HepG2 (cell line): ENCODE measurements around the gene DYNLL2. TPM values are rescaled to one million over a fixed set of nuclear protein-coding genes. Genes with fewer than 3 reads are reported as not detected.

Experiments
- ATAC-seq: fragments of 200-7000 bp; cut with Tn5 transposase; 3 replicates; pipeline ENCODE4 v1.9.1; 2020; ENCODE audit warnings: mild to moderate bottlenecking, moderate library complexity
- BruUV-seq: library from RNA; stranded (reverse); fragments of 400-500 nt; replicated peaks from 2 replicates; lab custom pipeline; 2021; lab: Mats Ljungman, UMichigan
- CTCF ChIA-PET: fragments of 300-600 bp; formaldehyde crosslinking; extraction: SDS; loops from one replicate; lab custom pipeline; 2021; ENCODE audit warnings: low total read pairs, inconsistent platforms, low intra/inter-chr PET ratio; lab: Yijun Ruan, JAX
- POLR2A ChIA-PET: fragments of 350-600 bp; sonication (Branson Sonifier 250); formaldehyde crosslinking; loops from one replicate; lab custom pipeline; 2020; ENCODE audit warnings: antibody characterized with exemption, inconsistent platforms; lab: Yijun Ruan, JAX
- DNase-seq: peaks from one replicate; pipeline ENCODE4 v3.0.0-alpha.2; 2015; ENCODE audit warnings: low spot score
- FAIRE-seq: peaks from 3 replicates; lab custom pipeline; 2011; peaks lifted over from hg19 to GRCh38; lab: Jason Lieb, UNC
- H2AFZ ChIP-seq: one replicate; pipeline ENCODE4 v1.6.1; 2011; ENCODE audit warnings: low read length, inconsistent platforms
- H3K27ac ChIP-seq: fragments of 300-600 bp; 3 replicates; pipeline ENCODE4 v1.8.0; 2011; ENCODE audit warnings: mixed run types, mild to moderate bottlenecking, mixed read lengths, low read length, inconsistent platforms; ENCODE audit not compliant: insufficient read depth; ENCODE audit errors: extremely low read length
- H3K27me3 ChIP-seq, 2 experiments: fragments of 200-600 bp in 1 of 2; 2 replicates in 1 of 2; 3 replicates in 1 of 2; pipeline versions ENCODE4 v1.6.0 to v1.8.0; 2011; ENCODE audit warnings: low read length in 2 of 2, mild to moderate bottlenecking in 2 of 2, moderate library complexity in 2 of 2, inconsistent platforms in 1 of 2; ENCODE audit not compliant: insufficient read depth in 2 of 2, control insufficient read depth in 1 of 2
- H3K36me3 ChIP-seq, 2 experiments: fragments of 200-600 bp in 1 of 2; replicated peaks in 1 of 2; 2 replicates in 1 of 2; 3 replicates in 1 of 2; pipeline versions ENCODE4 v1.5.1 to v1.8.0; 2011; ENCODE audit warnings: low read length in 2 of 2, inconsistent platforms in 1 of 2; ENCODE audit not compliant: insufficient read depth in 2 of 2, control insufficient read depth in 1 of 2
- H3K4me1 ChIP-seq: 2 replicates; pipeline ENCODE4 v1.5.1; 2012; ENCODE audit warnings: low read length, inconsistent platforms; ENCODE audit not compliant: insufficient read depth
- H3K4me2 ChIP-seq: 2 replicates; pipeline ENCODE4 v1.6.0; 2011; ENCODE audit warnings: low read depth, low read length, inconsistent platforms
- H3K4me3 ChIP-seq, 3 experiments: fragments of 200-600 bp in 1 of 3; sonication (generic), shearing (Covaris generic) in 1 of 3; replicated peaks in 1 of 3; 2 replicates each; pipeline ENCODE4 v1.5.1; 2011 to 2016; ENCODE audit warnings: low read length in 3 of 3, inconsistent platforms in 2 of 3, low read depth in 2 of 3, mild to moderate bottlenecking in 2 of 3, control low read depth in 1 of 3, mixed read lengths in 1 of 3; ENCODE audit not compliant: insufficient read depth in 1 of 3
- H3K79me2 ChIP-seq: one replicate; pipeline ENCODE4 v1.6.1; 2011; ENCODE audit warnings: low read length, inconsistent platforms; ENCODE audit not compliant: insufficient read depth
- H3K9ac ChIP-seq: 2 replicates; pipeline ENCODE4 v1.6.0; 2011; ENCODE audit warnings: mild to moderate bottlenecking, low read depth, low read length, inconsistent platforms; ENCODE audit not compliant: insufficient read depth
- H3K9me3 ChIP-seq: 2 replicates; pipeline ENCODE4 v1.5.1; 2012; ENCODE audit warnings: mild to moderate bottlenecking, low read length
- H4K20me1 ChIP-seq: 2 replicates; pipeline ENCODE4 v1.6.0; 2011; ENCODE audit warnings: inconsistent platforms, mild to moderate bottlenecking, low read length, moderate library complexity; ENCODE audit not compliant: insufficient read depth
- ATF7 ChIP-seq, 2 experiments: fragments of 450-650 bp in 1 of 2; sonication (generic) in 1 of 2; formaldehyde crosslinking in 1 of 2; IDR thresholded peaks; 2 replicates each; pipeline versions ENCODE4 v1.4.0 to v1.6.1; 2016 to 2020; ENCODE audit warnings: antibody characterized with exemption in 1 of 2, mild to moderate bottlenecking in 1 of 2, missing genetic modification reagents in 1 of 2
- CREB1 ChIP-seq, 2 experiments: fragments of 450-650 bp in 1 of 2; IDR thresholded peaks; 2 replicates each; pipeline ENCODE4 v1.6.1; 2016 to 2017; ENCODE audit warnings: control low read depth in 1 of 2, mild to moderate bottlenecking in 1 of 2, missing compliant biosample characterization in 1 of 2, missing genetic modification characterization in 1 of 2
- HDAC1 ChIP-seq: sonication (generic); formaldehyde crosslinking; IDR thresholded peaks from 2 replicates; pipeline ENCODE4 v1.5.1; 2020; ENCODE audit warnings: mild to moderate bottlenecking, missing genetic modification reagents
- THYN1 ChIP-seq: sonication (generic); formaldehyde crosslinking; IDR thresholded peaks from 2 replicates; pipeline ENCODE4 v1.8.1; 2023; ENCODE audit warnings: low read depth, mild to moderate bottlenecking, moderate library complexity, missing genetic modification reagents, borderline replicate concordance
- ZSCAN12 ChIP-seq: sonication (generic); formaldehyde crosslinking; IDR thresholded peaks from 2 replicates; pipeline ENCODE4 v1.9.0; 2021; ENCODE audit warnings: mild to moderate bottlenecking, missing genetic modification reagents
- WGBS: methylation state at CpG from one replicate; pipeline ENCODE4 v1.1.6; 2017; ENCODE audit warnings: low lambda C conversion rate; 5-methylcytosine and 5-hydroxymethylcytosine counted together
- in situ Hi-C: cut with HindIII; loops from 2 replicates; pipeline ENCODE4 v1.10.0; 2017; ENCODE audit warnings: low pct_unique_long_range_greater_than_20kb; ENCODE audit not compliant: extremely low pct_ligation_motif_present
- intact Hi-C: fragments of 100-400 bp; cut with micrococcal nuclease; formaldehyde crosslinking; loops from one replicate; pipeline ENCODE4 v1.10.0; 2022; ENCODE audit not compliant: unreplicated experiment
- polyA plus RNA-seq, 8 experiments: library from polyadenylated mRNA; depleted of rRNA in 3 of 8; stranded (reverse) in 7 of 8; unstranded in 1 of 8; fragments of >200 nt; fragmentation: Illumina TruSeq in 4 of 8; extraction: Trizol in 4 of 8; gene quantifications; 2 replicates each; pipeline versions ENCODE4 v1.2.1 to v1.2.3, GENCODE V29; 2011 to 2016; ENCODE audit warnings: low read depth in 4 of 8, missing spikeins in 1 of 8, mixed read lengths in 1 of 8; ENCODE audit not compliant: insufficient read depth in 1 of 8
- total RNA-seq, 5 experiments: library from RNA; depleted of rRNA; stranded (reverse); fragments of >200 nt; fragmentation: Illumina TruSeq; extraction: Trizol; gene quantifications; 2 replicates each; pipeline ENCODE4 v1.2.3, GENCODE V29; 2016; ENCODE audit warnings: low read depth in 1 of 5
- TF ChIP-seq, protein P1 (sequence below): sonication (generic); formaldehyde crosslinking; IDR thresholded peaks from 2 replicates; pipeline ENCODE4 v1.4.0; 2020; ENCODE audit warnings: missing genetic modification reagents, borderline replicate concordance
- TF ChIP-seq, protein P2 (sequence below): sonication (generic); formaldehyde crosslinking; IDR thresholded peaks from 2 replicates; pipeline ENCODE4 v1.4.0; 2020; ENCODE audit warnings: missing genetic modification reagents

Gene DYNLL2
- total and polyA plus RNA-seq, 2 of the 13 experiments (the other 11 are each of a cell fraction or from before 2014, with no cell fraction given) = 9.5 to 29.0 TPM

DNA sequence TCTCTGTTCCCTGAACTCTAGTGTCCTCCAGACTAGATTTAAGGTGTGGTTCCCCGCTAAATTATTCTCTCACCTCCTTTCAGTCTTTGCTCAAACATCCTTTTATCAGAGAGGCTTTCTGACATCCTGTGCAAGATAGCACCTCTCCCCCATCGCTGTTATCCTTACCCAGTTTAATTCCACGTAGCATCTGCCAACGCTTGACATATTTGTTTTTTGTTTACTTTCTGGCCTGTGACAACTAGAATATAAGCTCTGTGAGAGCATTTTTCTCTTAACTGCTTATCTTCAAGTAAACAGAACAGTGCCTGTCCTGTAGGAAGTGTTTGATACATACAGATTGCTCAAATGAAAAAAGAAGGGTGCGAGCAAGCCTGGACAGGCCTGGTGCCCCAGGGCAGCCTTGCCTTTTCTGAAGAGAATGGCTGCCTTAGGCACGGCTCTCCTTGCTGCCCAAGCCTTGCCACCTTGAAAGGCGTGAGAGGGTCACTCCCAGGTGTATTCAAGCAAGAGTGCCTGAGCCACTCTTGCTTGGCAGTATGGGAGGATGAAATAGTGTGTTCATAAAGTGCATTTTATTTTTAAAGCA is 9.7 kb downstream of the DYNLL2 start (continued):
- TF ChIP-seq, protein P1, sequence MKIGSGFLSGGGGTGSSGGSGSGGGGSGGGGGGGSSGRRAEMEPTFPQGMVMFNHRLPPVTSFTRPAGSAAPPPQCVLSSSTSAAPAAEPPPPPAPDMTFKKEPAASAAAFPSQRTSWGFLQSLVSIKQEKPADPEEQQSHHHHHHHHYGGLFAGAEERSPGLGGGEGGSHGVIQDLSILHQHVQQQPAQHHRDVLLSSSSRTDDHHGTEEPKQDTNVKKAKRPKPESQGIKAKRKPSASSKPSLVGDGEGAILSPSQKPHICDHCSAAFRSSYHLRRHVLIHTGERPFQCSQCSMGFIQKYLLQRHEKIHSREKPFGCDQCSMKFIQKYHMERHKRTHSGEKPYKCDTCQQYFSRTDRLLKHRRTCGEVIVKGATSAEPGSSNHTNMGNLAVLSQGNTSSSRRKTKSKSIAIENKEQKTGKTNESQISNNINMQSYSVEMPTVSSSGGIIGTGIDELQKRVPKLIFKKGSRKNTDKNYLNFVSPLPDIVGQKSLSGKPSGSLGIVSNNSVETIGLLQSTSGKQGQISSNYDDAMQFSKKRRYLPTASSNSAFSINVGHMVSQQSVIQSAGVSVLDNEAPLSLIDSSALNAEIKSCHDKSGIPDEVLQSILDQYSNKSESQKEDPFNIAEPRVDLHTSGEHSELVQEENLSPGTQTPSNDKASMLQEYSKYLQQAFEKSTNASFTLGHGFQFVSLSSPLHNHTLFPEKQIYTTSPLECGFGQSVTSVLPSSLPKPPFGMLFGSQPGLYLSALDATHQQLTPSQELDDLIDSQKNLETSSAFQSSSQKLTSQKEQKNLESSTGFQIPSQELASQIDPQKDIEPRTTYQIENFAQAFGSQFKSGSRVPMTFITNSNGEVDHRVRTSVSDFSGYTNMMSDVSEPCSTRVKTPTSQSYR (CRISPR knock-in tag) = no peak

DNA sequence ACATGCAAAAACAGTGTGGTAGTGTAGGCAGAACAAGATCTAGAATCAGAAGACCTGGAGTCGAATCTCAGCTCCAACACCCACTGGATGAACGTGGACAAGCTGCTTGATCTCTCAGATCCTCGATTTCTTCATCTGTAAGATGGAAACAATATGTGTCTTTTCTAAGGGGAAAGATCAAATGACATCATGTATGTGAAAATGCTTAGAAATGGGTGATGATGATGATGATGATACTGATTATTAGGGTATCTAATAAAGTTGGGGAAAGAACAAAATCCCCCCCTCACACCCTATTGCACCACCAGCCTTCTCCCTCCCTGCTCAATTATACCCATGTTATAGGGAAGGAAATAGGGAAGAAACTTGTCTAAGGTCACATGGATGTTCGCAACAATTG is 10.9 kb downstream of the DYNLL2 start:
- Histone ChIP-seq H3K36me3 (peaks cover 12 to 35% of the 10 kb centered on the region in 2 experiments), H4K20me1 (peaks cover 3% of the 10 kb centered on the region), H3K79me2 (peaks cover 5% of the 10 kb centered on the region), H2AFZ (no peak overlapping the region), H3K27me3 (no peaks in the 10 kb centered on the region), H3K9me3 (no peaks in the 10 kb centered on the region), H3K4me1 (peaks cover 23% of the 10 kb centered on the region), H3K4me2 (no peak overlapping the region), H3K27ac (no peak overlapping the region), H3K4me3 (no peak overlapping the region), H3K9ac (no peak overlapping the region)
- DNase-seq (no peak), ATAC-seq (no peak), FAIRE-seq (no peak)
- in situ Hi-C loops = no loop called here
- ChIA-PET CTCF (no interaction called here), POLR2A (no interaction called here)
- TF ChIP-seq, protein P2, sequence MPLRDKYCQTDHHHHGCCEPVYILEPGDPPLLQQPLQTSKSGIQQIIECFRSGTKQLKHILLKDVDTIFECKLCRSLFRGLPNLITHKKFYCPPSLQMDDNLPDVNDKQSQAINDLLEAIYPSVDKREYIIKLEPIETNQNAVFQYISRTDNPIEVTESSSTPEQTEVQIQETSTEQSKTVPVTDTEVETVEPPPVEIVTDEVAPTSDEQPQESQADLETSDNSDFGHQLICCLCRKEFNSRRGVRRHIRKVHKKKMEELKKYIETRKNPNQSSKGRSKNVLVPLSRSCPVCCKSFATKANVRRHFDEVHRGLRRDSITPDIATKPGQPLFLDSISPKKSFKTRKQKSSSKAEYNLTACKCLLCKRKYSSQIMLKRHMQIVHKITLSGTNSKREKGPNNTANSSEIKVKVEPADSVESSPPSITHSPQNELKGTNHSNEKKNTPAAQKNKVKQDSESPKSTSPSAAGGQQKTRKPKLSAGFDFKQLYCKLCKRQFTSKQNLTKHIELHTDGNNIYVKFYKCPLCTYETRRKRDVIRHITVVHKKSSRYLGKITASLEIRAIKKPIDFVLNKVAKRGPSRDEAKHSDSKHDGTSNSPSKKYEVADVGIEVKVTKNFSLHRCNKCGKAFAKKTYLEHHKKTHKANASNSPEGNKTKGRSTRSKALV (CRISPR knock-in tag) = no peak
- TF ChIP-seq HDAC1 (no peak), CREB1 (IDR thresholded peaks at IDR 0.05) (0 out of 2 replicates have a peak, but pooled peaks have one; percentile 18), CREB1 (CRISPR knock-in tag; IDR thresholded peaks at IDR 0.05) (no peak), ATF7 (IDR thresholded peaks at IDR 0.05) (peak; percentile 55; the same call in 1 of the 2 replicates), ATF7 (CRISPR knock-in tag; IDR thresholded peaks at IDR 0.05) (no peak), ZSCAN12 (CRISPR knock-in tag) (no peak), THYN1 (CRISPR knock-in tag) (no peak)
- WGBS = 92% methylated on average over 4 of the region's 4 CpGs
- intact Hi-C loops = no loop called here
- BruUV-seq = no TSS peak
